Measurements from ENCODE around the gene PPP1R37.

Gene PPP1R37, protein sequence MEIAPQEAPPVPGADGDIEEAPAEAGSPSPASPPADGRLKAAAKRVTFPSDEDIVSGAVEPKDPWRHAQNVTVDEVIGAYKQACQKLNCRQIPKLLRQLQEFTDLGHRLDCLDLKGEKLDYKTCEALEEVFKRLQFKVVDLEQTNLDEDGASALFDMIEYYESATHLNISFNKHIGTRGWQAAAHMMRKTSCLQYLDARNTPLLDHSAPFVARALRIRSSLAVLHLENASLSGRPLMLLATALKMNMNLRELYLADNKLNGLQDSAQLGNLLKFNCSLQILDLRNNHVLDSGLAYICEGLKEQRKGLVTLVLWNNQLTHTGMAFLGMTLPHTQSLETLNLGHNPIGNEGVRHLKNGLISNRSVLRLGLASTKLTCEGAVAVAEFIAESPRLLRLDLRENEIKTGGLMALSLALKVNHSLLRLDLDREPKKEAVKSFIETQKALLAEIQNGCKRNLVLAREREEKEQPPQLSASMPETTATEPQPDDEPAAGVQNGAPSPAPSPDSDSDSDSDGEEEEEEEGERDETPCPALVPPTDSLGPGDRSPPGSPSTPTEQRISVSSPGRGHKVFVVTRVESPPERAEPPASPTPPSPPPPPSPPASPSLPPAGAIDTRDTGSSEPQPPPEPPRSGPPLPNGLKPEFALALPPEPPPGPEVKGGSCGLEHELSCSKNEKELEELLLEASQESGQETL

DNA sequence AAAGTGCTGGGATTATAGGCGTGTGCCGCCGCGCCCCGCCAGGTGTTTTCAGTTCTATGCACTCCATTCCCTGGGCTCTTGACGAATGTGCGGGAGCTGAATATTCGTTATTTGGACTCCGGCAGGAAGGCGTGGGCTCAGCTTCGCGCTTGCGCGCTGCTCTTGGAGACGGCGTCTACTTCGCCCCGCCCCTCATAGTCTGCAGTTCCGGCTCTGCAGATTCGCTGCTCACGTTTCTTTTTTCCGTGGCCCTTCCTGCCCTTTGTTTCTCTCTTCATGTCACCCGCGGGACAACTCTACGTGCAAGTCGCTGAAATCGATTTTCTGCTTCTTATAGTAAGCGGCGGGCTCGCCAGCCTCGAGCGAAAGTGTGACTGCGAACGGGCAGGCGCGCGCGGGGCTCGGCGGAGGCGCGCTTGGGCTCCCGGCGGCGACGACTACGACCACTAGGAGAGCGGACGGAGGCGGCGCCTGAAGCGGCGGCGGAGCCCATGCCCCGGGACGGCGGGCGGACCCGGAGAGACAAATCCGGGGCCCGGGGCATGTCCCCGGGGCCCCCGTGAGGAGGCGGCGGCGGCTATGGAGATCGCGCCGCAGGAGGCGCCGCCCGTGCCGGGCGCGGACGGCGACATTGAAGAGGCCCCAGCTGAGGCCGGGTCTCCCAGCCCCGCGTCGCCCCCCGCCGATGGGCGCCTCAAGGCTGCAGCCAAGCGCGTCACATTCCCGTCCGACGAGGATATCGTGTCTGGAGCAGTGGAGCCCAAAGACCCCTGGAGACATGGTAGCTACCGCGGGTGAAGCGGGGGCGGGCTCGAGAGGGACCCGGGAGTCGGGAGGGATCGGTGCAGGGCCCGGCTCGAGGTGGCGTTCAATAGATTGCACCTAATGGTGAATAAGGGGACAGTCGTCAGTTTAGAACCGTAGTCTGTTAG is at the start of gene PPP1R37:
PPP1R37 (plus strand) TSS at position 433 of the 932 bp plus-strand sequence; CDS start at position 580, 147 bp downstream.
- DNase-seq, result peak; percentile 90

DNA sequence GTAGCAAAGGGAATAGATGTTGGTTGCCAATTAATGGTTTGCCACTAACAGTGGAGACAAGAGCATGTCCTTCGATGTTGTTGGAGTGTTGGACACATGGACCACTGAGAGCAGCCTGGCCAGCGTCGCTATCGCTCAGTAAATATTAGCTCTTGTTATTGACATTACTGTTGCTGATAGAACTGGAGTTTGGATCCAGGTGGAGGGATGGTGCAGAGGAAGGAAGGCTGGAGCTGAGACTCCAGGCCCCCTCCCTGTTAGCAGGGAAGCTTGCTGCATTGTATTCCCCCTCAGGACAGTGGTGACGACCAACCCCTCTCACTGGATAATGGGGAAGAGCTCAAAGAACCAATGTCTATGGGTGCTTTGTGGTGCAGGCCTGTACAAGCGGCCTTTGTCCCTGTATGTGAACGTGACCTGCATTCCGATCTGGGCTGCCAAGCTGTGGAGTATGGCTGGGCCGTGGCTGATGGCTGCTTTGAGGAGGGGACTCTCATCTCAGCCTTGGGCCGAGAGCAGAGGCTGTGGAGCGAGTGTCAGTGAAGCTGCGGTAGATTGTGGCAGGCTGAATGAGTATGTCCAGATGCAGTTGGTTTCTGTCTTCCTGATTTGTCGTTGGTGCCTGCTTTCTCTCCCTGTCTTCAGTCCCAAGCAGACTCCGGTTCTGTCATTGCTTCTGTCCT is 47.2 kb upstream of the PPP1R37 start:
- no peak for DNase-seq

DNA sequence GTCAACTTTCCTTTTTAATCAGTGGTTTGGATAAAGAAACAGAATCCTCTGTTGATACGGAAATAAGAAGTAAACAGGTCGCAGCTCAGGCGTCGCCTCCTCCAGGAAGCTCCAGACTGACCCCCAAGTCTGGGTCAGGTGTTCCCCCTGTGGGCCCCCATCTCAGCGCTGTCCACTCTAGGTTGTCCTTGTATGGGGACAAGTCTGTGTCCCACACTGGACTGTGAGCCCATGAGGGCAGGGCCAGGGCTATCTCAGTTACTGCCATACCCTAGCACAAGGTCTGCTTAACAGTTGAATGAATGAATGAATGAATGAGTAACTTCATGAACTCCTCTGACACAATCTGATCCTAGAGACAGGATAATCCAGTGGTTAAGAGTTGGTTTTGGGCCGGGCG is 46.6 kb upstream of the PPP1R37 start:
- no peak for DNase-seq

DNA sequence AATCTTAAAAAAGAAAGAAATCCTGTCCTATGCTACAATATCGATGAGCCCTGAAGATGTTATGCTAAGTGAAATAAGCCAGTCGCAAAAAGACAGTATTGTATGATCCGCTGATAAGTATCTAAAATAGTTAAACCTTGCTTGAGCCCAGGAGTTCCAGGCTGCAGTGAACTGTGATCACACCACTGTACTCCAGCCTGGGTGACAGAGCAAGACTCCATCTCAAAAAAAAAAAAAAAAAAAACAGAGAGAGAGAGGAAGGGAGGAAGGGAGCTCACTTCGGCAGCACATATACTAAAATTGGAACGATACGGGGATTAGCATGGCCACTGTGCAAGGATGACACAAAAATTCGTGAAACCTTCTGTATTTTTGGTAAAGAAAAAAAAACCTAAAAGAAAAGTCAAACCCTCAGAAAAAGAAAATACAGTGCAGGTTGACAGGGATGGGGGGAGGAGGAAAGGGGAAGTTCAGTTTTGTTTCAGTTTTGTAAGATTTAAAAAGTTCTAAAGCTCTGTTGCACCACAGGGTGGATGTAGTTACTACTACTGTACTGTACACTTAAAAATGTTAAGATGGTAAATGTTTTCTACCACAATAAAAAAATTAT is 45.7 kb upstream of the PPP1R37 start:
- DNase-seq, result no peak

DNA sequence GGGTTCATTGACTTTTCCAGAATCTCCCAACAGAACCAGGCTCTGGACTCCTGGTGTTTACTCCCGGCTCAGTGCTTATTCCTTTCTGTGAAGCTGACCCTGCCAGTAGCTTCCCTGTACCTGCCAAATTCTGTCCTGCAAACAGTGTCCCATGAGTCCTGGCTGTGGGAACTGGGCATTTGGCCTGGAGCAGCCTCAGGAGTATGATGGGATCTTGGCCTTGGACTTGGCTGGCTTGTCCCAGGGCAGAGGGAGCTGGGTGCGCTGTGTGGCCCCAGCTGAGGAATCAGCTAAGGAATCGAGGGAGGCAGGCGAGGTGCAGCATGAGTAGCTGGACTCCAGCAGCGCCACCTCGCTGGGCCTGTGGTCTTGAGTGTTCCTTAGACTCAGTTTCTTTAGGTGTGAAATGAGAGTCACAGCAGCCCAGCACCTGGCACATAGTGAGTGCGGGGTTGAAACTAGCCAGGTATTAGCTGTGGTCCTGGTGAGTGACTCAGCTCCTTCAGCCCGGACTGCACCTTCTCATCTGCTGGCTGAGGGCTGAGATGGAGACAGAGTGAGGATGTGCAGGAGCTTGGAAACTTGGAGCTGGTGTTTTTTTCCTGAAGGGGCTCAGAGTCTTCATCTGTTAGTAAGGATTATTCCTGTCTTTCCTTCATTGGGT is 43.8 kb upstream of the PPP1R37 start:
- DNase-seq, result no peak

DNA sequence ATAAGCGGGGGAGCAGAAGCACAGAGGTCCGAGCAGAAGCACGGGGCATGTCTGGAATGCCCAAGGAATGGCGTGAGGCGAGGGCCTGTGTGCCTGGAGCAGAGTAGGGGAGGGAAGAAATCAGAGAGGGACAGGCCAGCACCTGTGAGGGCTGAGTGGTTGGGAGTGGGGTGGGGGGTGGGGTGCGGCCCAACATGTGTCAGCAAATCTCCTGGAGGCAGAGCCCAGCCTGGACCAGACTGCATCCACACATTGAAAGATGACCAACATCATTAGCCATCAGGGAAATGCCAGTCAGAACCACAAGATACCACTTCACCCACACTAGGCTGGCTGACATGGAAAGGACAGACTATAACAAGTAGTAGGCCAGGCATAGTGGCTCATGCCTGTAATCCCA is 42.9 kb upstream of the PPP1R37 start:
- no peak for DNase-seq

DNA sequence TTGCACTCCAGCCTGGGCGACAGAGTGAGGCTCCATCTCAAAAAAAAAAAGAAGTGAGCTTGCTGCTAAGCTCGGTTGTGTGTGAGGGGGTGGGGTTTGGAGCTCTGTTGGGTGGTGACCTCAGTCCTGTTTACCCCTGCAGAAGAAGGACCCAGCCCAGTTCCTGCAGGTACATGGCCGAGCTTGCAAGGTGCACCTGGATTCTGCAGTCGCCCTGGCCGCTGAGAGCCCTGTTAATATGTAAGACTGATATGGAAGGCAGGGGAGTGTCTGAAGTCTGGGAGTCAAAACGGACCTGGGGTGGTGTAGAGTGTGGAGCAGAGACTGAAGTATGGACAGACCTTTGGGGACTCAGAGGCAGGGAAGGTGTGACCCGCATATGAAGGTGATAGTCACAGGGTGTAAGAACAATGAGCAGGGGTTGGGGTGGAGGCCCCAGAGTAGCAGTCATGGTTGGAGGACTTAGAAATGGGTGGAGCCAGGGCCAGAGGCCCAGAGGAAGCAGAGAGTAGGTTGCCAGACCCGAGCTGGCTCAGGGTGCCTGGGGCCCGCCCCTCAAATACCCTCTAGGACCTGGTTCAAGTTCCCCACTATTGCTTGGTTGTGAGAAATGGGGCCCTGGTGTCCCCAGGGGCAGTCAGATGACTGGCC is 40.9 kb upstream of the PPP1R37 start:
- DNase-seq, result no peak

DNA sequence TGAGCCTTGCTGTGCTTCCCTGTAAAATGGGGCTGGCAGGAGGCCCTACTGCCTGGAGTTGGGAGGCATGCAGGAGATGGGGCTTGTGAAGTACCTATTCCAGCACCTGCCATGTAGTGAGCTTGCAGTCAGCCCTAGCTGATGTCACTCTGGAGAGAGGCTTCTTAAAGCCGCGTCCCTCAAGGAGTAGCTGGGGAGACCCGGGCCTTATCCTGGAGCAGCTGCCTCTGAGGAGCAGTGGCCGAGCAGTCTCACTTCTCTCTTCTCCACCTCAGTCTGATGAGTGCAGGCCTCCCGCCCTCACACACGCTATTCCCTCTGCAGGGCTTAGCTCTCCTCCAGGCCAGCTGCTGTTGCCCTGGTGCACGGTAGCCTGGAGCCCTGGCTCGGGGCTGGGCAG is 36.1 kb upstream of the PPP1R37 start:
- no peak for DNase-seq

DNA sequence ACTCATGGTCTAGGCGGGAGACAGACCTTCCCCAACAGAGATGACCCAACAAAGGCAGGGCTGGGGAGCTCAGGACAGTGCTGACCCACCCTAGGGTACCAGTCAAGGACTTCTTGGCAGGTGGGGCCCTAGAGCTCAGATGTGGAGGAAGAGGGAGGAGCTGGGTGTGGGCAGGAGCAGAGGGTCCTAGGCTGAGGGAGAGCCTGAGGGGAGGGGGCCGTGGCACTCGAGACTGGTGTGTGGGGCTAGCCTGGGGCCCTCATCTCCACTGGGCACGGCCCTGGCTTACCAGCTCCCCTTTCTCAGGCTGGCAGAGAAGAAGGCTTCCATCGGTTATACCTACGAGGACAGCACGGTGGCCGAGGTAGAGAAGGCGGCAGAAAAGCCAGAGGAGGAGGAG is 35.5 kb upstream of the PPP1R37 start:
- DNase-seq, result no peak

DNA sequence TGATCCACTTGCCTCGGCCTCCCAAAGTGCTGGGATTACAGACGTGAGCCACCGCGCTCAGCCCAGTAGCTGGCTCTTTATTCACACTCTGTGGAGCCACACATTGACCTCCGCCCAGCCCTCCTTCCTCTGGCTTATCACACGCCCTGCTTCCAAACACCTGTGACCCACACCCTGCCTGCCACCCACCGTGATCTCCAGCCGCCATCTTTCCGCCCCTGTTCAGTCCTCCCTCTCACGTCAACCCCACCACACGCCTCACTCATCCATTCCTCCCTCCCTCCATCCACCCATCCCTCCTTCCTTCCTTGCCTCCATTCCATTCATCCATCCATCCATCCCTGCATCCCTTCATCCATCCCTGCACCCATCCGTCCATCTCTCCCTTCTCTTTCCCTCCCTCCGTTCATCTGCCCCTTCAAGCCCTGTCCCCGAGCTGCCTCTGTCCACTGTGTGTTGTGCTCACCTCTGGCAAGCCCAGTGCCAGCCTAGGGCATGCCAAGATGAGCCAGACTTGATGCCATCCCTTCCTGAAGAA is 34.3 kb upstream of the PPP1R37 start:
- DNase-seq, result no peak

DNA sequence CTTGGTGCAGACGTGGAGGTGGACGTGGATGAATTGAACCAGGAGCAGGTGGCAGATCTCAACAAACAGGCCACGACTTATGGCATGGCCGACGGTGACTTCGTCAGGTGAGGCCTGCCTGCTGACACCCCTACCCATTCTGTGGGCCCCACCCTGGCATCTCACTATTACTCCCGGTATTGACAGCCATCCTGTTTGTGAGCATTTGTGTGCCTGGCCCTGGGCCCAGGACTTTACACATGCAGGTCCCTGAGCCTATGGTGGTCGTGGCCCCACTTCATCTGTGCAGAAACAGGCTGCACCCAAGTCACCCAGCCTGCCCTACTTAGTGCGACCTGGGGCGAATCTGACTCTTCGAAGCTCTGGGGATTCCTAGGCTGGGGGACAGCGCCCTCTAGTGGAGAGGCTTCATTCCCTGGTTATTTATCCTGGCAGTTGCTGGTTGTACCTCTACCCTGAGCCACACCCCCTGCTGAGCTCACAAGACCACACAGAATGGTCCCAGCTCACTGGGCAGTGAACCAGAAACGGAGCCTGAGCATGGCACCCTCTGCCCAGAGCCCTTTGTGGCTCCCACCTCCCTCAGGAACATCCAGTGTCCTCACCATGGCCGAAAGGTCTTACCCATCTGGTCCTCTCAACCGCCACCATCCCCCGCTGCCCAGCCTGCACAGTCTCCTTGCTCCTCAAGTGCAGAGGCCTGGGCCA is 33.6 kb upstream of the PPP1R37 start:
- peak; percentile 76 for DNase-seq

DNA sequence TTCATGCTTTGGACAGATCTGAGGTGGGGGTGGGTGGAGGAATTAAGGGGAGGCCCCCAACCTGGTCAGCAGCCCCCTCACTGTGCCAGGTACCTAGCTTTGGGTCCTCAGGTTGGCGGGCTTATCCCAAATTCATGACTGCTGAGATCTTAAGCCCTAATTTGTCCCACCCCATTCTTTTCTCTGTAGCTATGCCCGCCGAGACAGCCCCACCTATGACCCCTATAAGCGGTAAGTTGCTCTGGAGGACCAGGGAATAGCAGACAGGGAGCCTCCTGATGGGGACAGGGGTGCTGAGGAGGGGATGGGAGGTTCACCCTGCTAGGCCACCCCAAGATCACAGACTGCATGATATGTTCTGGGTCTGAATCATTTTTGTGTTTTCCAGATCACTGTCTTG is 31.0 kb upstream of the PPP1R37 start:
- no peak for DNase-seq

DNA sequence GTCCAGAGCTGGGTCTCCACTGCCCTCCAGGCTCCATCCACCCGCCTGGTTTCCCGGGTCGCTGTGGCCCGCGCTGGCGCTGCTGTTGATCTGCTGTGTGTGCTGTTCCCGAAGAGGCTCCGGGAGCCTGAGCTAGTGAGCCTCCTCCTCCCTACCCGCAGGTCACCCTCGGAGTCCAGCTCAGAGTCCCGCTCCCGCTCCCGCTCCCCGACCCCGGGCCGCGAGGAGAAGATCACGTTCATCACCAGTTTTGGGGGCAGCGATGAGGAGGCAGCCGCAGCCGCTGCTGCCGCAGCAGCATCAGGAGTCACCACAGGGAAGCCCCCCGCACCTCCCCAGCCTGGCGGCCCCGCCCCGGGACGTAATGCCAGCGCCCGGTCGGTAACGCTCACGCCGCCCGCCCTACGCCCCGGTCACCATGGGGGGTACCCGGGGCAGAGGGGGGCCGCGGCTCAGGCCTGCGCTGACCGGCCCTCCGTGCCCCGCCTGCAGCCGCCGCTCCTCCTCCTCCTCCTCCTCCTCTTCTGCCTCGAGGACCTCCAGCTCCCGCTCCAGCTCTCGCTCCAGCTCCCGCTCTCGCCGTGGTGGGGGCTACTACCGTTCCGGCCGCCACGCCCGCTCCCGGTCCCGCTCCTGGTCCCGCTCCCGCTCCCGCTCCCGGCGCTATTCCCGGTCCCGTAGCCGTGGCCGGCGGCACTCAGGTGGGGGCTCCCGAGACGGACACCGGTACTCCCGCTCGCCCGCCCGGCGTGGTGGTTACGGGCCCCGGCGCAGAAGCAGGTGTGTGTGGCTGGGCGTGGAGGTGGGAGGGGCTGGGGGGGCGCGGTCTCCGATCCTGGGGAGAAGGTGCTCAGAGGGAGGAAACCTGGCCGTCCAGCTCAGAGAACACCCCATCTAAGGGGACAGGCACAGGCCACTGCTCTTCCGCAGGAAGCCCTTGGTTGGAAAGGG is 28.9 kb upstream of the PPP1R37 start:
- DNase-seq, result no peak

DNA sequence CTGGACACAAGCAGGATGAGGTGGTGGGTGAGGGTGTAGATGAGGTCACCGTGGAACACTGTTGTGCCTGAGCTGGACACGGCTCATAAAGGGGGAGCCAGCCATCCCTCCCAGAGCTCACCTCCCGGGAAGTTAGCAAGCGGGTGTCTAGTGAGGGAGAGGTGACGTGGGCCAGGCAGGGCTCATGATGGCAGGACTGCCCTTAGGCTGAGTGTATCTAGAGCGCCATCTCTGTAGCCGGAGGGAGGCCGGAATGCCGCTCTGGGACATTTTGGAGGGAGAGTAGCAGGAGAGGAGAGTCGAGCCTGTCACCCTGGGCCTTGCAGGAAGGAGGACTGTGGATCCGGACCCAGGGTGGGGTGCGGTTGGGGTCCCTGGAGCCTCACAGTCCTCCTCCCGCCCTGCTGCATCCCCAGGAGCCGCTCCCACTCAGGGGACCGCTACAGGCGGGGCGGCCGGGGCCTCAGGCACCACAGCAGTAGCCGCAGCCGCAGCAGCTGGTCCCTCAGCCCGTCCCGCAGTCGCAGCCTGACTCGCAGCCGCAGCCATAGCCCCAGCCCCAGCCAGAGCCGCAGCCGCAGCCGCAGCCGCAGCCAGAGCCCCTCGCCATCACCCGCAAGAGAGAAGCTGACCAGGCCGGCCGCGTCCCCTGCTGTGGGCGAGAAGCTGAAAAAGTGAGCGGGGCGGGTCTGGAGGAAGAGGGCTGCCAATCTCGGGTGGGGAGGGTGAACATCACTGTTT is 25.9 kb upstream of the PPP1R37 start:
- DNase-seq, result no peak

DNA sequence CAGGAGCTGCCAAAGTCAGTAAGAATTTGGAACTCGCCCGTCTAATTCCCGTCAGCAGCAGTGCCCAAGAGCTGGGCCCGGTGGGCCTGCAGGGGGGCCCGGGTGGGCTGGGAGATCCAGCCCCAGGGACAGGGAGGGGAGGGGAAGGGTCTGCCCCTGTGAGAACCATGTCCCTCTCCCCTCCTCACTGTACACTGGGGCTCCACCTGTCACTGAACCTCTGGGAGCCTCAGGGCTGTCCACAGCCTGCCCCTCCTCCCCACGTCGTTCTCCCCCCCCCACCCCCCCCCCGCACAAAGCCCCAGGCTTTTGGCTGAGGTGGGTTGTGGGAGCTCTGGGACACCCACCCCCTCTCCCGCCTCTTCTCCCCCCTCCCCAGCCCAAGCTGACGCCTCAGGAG is 24.9 kb upstream of the PPP1R37 start:
- no peak for DNase-seq

DNA sequence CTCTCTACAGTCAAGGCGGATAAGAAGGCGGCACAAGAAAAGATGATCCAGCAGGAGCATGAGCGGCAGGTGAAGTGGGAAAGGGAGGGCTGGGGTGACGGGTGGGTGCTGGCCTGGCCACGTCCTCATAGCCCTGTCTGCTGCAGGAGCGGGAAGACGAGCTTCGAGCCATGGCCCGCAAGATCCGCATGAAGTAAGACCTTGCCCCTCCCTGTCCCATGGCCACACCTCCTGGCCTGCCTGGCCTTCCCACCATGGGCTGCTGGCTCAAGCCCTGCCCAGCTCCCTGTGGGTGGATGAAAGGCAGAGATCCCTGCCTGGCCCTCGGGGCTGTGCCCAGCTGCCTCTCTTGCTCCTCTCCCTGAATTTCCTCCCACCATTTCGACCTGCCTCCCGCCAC is 23.9 kb upstream of the PPP1R37 start:
- no peak for DNase-seq

DNA sequence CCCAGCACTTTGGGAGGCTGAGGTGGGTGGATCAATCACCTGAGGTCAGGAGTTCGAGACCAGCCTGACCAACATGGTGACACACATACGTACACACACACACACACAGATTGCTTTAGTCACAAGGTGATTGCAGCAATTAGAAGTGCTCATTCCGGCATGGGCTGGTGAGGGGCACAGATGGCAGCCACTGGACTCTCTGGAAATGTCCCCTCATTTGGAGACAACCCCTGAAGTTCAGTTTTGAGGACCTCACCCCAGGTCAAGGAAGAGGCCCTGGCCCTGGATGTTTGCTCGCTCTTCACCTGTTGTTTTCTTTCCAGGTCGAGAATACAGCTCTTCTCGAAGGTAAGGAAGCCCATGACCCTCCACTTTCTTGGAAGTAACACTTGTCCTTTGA is 22.8 kb upstream of the PPP1R37 start:
- no peak for DNase-seq

DNA sequence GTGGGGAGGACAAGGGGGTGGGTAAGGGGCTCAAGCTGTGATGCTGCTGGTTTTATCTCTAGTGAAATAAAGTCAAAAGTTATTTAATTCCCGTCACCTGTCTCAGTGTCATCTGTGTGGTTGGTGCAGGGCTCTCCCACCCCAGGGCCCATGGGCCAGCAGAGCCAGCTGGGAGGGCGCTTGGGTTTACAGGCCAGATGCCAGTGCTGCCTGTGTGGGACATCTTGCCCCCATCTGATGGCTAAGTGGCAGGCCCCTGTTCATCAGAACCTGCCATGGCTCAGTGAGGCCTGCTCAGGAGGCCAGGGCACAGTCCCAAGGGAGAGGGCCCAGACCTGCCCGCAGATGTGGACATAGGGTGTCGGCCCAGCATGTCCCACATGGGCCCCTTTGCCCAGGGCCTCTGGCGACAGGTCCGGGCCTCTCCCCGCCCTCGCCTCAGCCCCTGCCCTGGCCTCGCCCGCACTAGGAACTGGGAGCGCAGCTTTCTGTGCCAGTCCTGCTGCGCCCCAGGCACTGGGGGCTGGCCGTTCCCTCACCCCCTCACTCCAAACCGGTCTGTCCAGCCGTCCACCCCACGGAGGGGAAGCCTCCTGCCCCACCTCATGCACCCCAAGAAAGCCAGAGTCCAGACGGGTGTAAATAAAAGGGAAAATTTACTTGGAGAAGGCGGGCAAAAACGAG is 22.0 kb upstream of the PPP1R37 start:
- DNase-seq, result no peak

Data from stimulated activated naive CD4-positive, alpha-beta T cell treated with Interleukin-2 at 50 U/mL for 16 hours (primary cell).